ENCODE data around the gene ITIH5. TPM values are rescaled to one million over a fixed set of nuclear protein-coding genes. Genes with fewer than 3 reads are reported as not detected.

Gene ITIH5
- total and polyA plus RNA-seq, 2 of the 13 experiments (the other 11 are each of a cell fraction or from before 2014, with no cell fraction given), result 4.7 to 8.9 TPM

GRCh38 chr10:7700577-7701125 lies 33.9 kb upstream of the ITIH5 start (continued):
- TF ChIP-seq ZSCAN21 (CRISPR knock-in tag; IDR thresholded peaks at IDR 0.05; ENCODE audit: borderline replicate concordance) (no peak), MIXL1 (CRISPR knock-in tag; IDR thresholded peaks at IDR 0.05) (peak; percentile 70), EEA1 (CRISPR knock-in tag; IDR thresholded peaks at IDR 0.05; ENCODE audit: borderline replicate concordance) (no peak), ZNF550 (CRISPR knock-in tag; IDR thresholded peaks at IDR 0.05; ENCODE audit: borderline replicate concordance) (no peak), TAF1 (CRISPR knock-in tag; IDR thresholded peaks at IDR 0.05) (peak; percentile 11; the same call in 1 of the 2 replicates), TRAFD1 (CRISPR knock-in tag; IDR thresholded peaks at IDR 0.05; ENCODE audit: borderline replicate concordance) (no peak), GTF3A (CRISPR knock-in tag; conservative IDR thresholded peaks at IDR 0.05) (no peak), CHD2 (IDR thresholded peaks at IDR 0.05; ENCODE audit: low read depth, low read length) (no peak), SMAD3 (CRISPR knock-in tag; IDR thresholded peaks at IDR 0.05) (peak; percentile 82), TBX3 (IDR thresholded peaks at IDR 0.05; ENCODE audit: borderline replicate concordance) (peak; percentile 81; the same call in 1 of the 2 replicates), ZNF639 (CRISPR knock-in tag; conservative IDR thresholded peaks at IDR 0.05) (0 out of 2 replicates have a peak, but pooled peaks have one; percentile 10), PAX8 (CRISPR knock-in tag; IDR thresholded peaks at IDR 0.05; ENCODE audit: borderline replicate concordance) (0 out of 2 replicates have a peak, but pooled peaks have one; percentile 24)
